GM19452 (cell line): ENCODE data around the gene UCHL5.

Source experiments
- ATAC-seq: cut with Tn5 transposase; IDR thresholded peaks from one replicate; pipeline ENCODE4 v1.9.1; 2021; ENCODE audit not compliant: unreplicated experiment

UCHL5 gene

DNA sequence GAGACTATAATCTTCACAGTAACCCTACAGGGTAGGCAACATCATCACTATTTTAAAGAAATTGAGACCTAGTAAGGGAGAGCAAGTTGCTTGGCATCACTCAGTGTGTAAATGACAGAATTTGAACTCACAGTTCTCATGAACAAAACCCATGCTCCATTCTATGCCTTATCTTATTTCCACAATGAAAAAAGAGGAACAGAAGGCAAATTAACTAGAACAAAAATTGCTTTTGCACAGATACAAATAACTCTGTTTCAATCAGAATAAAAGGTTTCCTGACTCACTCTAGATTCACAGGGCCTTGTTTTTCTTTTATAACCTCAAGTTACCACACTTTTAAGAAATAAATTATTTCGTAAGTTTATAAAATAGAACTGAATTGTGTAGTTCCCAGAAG lies 90.1 kb downstream of the UCHL5 start:
- no peak for ATAC-seq

DNA sequence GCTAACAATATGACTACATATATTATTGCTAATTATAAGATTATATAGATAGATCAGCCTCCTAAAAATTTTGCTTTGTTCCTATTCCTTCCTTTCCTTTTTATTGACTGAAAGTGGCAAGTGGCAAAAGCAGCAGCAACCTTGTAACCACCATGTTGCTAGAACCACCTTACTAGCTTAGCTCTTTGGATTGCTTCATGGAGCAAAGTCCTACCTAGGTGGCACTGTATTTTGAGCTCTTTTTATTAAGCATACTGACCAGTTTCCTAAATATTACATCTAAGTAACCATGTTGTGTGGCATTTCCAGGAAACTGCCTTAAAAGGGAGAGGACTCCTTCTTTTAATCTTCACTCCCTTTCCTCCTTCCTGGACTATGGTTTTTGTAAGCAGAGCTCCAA lies 90.8 kb downstream of the UCHL5 start:
- no peak for ATAC-seq

DNA sequence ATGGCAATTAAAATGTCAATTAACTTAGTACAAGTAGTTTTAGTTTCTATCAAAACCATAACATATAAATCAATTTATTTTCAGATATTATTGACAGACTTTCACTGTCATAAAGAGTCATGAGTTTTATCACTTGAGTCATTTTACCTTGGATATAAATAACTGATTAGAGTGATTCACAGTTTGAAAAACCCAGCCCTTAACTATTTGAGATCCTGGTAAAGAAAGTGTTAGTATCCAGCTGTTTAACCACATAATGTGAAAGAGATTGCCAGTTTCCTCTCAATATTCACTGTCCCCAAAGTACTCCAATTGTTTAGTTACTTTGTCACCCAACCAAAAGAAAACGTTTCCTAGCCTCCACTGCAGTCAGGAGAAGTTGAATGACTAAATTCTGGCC lies 91.3 kb downstream of the UCHL5 start:
- no peak for ATAC-seq

DNA sequence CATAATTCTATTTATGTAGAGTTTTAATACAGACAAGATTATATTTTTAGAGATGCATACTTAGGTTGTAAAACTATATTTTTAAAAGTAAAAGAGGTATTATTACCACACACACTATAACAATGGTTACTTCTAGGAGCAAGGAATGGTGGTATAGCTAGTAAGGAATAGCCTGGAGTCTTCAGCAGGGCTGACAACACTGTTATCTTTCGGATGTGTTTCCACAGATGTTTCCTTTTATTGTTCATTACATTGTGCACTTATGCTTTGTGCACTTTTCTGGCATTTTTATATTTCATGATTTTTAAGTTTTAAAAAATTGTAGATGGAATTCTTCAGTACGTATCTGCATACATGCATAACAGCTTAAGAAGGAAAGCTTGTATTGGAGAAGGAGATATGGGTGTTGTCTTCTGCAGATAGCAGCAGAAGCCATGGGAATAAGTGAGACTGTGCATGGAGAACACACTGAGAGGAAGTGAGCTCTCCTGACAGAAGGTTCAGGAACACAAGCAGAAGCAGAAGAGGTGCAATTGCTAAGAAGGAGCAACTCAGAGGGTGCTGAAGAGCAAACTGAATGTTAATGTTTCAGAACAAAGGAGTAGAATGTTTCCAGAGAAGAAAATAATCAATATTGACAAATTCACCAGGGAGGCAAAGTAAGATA lies 91.8 kb downstream of the UCHL5 start:
- no peak for ATAC-seq

DNA sequence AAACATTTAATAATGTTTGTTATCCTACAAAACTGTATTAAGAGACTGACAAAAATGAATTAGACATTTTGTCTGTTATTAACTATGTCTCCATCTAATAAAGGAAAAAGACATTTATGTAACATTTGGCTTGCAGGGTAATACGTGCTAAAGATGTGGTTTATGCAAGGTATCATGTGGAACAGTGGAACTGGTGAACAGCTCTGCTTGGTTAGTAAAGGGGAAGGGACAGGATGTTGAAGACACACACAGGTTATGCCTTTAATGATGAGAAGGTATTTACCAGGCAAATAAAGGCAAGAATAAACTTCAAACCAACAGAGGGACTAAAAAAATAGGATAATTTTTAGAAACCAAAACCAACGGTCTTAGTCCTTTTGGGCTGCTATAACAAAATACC lies 93.1 kb downstream of the UCHL5 start:
- ATAC-seq, result no peak

DNA sequence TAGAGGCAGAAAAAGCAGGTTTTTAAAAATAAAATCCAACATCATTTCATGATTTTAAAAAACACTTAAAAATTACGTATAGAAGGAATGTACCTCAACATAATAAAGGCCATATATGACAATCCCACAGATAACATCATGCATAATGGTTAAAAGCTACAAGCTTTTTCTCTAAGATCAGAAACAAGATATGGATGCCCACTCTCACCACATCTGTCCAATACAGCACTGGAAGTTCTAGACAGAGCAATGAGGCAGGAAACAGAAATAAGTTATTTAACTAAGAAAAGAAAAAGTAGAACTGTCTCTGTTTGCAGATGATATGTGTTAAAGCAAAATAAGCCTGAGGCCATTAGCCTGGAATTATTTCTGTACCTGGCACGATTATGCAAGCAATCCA lies 96.3 kb downstream of the UCHL5 start:
- ATAC-seq, result no peak
